ENCODE results near the gene S100A8. TPM values are rescaled to one million over a fixed set of nuclear protein-coding genes. Genes with fewer than 3 reads are reported as not detected.
A peak's percentile ranks its signal among the peaks of the same experiment; 100 is the strongest.
"Not testable (repeated sequence)": the region's sequence is repeated elsewhere in the genome, so short reads cannot be mapped to it uniquely, and the experiment has no call there.

The S100A8 gene
- total and polyA plus RNA-seq, 5 experiments from 2014 or later = 1.0 to 12.4 (median 11.6) TPM; not detected in 2

DNA sequence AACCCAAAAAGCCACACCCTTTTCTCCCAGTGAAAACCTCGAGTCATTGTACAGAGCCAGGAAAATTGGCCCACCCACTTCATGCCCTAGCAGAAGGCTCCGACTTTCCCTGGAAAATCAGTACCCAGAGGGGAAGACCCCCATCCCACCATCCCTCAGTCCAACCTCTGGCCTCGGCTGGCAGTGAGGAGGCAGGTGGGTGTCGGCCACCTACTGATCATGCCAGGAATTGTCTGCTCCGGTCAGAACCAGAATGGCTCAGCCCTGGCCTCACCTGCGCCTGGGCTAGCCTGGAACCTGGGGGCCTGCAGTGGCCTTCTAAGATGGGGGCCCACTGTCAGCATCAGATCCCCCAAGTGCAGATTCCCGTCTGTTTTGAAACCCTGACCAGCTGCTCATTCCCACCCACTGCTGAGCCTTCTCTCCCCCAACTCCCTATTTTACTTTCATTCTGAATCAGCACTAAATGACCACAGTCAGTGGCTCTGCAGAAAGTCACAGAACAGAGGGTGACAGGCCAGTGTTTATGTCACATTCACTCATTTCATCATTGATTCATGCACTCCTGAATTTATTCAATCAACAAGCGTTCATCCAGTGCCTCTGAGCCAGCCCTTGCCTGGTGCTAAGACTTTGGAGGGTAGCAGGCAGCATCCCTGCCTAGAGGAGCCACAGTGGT, 36.2 kb downstream of the S100A8 start:
- Mint-ChIP-seq H3K36me3 (no peaks in the 10 kb centered on the region), H3K4me1 (peaks cover 15 to 24% (median 21%) of the 10 kb centered on the region in 4 donors), H3K27me3 (peaks cover 0 to 12% (median 5%) of the 10 kb centered on the region in 5 donors), H3K27ac (peak overlapping the region in 1 of 10 donors; percentile 59), H3K9me3 (no peaks in the 10 kb centered on the region), H3K4me3 (no peak overlapping the region)
- ATAC-seq = no peak
- POLR2A ChIA-PET = no interaction called here
- no peak for DNase-seq

DNA sequence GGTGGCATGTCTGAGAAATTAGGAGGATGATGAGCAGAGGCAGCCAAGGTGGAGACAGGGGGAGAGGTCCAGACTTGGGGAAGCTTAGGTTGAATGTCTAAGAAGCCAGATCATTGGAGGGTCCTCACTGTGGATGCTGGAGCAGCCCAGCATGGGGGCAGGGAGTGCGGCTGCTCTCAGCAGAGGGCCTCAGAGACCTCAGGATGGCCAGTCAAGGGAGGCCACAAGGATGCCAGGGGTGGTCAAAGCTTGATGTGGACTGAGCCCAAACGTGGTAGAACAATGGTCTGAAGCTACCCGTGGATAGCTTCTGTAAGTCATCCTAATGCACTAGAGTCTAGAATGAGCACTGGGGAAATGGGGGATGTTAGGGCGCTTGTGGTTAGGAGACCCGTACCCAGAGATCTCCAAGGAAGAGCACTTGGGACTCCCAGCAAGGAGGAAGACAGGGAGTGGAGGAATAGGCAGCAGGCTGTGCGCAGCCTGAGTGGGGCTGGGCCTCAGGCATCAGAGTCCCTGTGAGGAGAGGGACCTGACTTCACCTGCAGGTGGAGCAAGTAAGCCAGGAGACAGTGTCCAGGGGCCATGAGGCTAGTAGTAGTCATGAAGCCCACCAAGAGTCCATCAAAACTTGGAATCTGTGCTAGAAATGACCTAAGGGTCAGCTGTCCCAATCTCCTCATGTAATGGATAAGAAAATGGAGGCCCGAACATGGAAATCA, 37.5 kb downstream of the S100A8 start:
- peaks cover 0 to 21% (median 15%) of the 10 kb centered on the region in 5 donors for H3K27me3 Mint-ChIP-seq
- no peaks in the 10 kb centered on the region for H3K9me3 Mint-ChIP-seq
- H3K27ac Mint-ChIP-seq = no peak overlapping the region
- no peak overlapping the region for H3K4me3 Mint-ChIP-seq
- ATAC-seq (no peak), DNase-seq (no peak)
- POLR2A ChIA-PET = no interaction called here
- no peaks in the 10 kb centered on the region for H3K36me3 Mint-ChIP-seq
- H3K4me1 Mint-ChIP-seq = peaks cover 14 to 22% (median 19%) of the 10 kb centered on the region in 4 donors

GRCh38 chr1:153352523-153352922, 38.4 kb downstream of the S100A8 start:
- peak; percentile 70 to 73 for ATAC-seq
- POLR2A ChIA-PET = no interaction called here
- H3K36me3 Mint-ChIP-seq = no peaks in the 10 kb centered on the region
- no peak overlapping the region for H3K4me3 Mint-ChIP-seq
- no peak overlapping the region for H3K27ac Mint-ChIP-seq
- peak; percentile 41 to 78 (median 54) for DNase-seq
- peaks cover 7 to 13% (median 11%) of the 10 kb centered on the region in 4 donors for H3K4me1 Mint-ChIP-seq
- H3K27me3 Mint-ChIP-seq = peaks cover 0 to 26% (median 19%) of the 10 kb centered on the region in 5 donors
- no peaks in the 10 kb centered on the region for H3K9me3 Mint-ChIP-seq

GRCh38 chr1:153350321-153350957, 40.4 kb downstream of the S100A8 start:
- Mint-ChIP-seq H3K27ac (no peak overlapping the region), H3K36me3 (no peaks in the 10 kb centered on the region), H3K27me3 (peaks cover 0 to 27% (median 20%) of the 10 kb centered on the region in 5 donors), H3K9me3 (no peaks in the 10 kb centered on the region), H3K4me3 (no peak overlapping the region), H3K4me1 (peaks cover 13 to 15% (median 14%) of the 10 kb centered on the region in 4 donors)
- POLR2A ChIA-PET = no interaction called here
- DNase-seq = no peak
- ATAC-seq = no peak

DNA sequence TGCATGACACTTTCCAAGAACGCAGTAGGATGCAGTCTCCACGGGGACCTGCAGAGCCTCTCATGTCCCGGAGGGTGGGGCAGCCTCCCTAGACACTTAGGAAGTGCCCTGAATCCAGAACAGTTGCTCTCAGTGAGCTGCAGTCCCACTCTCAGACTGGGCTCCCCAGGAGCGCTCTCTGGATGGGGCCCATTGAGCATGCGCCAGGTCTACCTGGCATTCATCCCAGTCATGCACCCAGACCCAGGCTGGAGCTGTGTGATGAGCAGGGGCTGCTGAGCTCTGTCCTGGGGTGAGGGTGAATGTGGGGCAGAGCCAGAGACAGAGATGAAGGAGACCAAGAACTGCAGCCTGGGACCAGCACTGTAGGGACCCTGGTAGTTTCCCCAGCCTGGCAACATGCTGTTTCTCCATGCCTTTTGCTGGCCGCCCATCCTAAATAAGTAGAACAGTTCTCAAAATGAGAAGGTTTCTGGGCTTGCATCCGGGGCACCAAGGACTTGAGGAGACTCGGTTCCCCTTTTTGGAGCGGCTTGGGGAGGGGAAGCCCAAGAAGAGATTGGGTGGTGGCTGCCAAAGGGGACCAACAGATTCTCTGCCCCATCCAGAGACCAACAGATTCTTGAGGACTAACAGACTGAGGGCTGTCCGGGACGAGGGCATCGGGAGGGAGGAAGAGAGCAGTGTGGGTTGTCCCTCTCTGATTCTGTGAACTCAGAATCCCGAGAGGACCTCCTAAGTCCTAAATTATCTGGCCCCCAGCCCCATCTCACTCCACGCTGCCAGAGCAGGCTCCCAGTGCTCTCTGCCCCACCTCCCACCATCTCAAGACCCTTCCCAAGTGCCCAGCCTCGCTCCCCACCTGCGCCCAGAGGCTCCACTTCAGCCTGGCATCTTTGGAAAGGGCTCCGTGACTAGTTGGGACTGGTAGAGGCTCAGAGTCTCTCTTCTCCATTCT, 41.2 kb downstream of the S100A8 start:
- no peak for DNase-seq
- peaks cover 0 to 30% (median 22%) of the 10 kb centered on the region in 5 donors for H3K27me3 Mint-ChIP-seq

GRCh38 chr1:153348511-153349362, 42.1 kb downstream of the S100A8 start, which contains the start of gene PGLYRP4:
PGLYRP4 (minus strand) TSS chr1:153348841; CDS start chr1:153347932, 909 bp downstream.
- H3K27me3 Mint-ChIP-seq = peaks cover 0 to 35% (median 30%) of the 10 kb centered on the region in 5 donors
- no peak for DNase-seq

More for the DNA sequence above, 41.2 kb downstream of the S100A8 start:
- Mint-ChIP-seq H3K36me3 (no peaks in the 10 kb centered on the region), H3K4me3 (no peak overlapping the region), H3K4me1 (peaks cover 16 to 23% (median 21%) of the 10 kb centered on the region in 4 donors), H3K27ac (no peak overlapping the region), H3K9me3 (no peaks in the 10 kb centered on the region)
- ATAC-seq = no peak
- POLR2A ChIA-PET = no interaction called here

GRCh38 chr1:153347856-153348255, 43.0 kb downstream of the S100A8 start:
- peak overlapping the region in 1 of 10 donors; percentile 50 for H3K27ac Mint-ChIP-seq
- H3K9me3 Mint-ChIP-seq = no peaks in the 10 kb centered on the region
- no peak overlapping the region for H3K4me3 Mint-ChIP-seq
- no peak for ATAC-seq
- POLR2A ChIA-PET = no interaction called here
- DNase-seq = no peak
- no peaks in the 10 kb centered on the region for H3K36me3 Mint-ChIP-seq
- peaks cover 26 to 39% (median 33%) of the 10 kb centered on the region in 4 donors for H3K4me1 Mint-ChIP-seq
- peaks cover 0 to 38% (median 33%) of the 10 kb centered on the region in 5 donors for H3K27me3 Mint-ChIP-seq

More at GRCh38 chr1:153348511-153349362, 42.1 kb downstream of the S100A8 start, which contains the start of gene PGLYRP4:
- Mint-ChIP-seq H3K4me3 (no peak within 1 kb of the TSS), H3K9me3 (no peaks in the 10 kb centered on the region), H3K36me3 (no peaks in the 10 kb centered on the region), H3K27ac (peak within 1 kb of the TSS in 1 of 10 donors; percentile 50), H3K4me1 (peaks cover 21 to 32% (median 29%) of the 10 kb centered on the region in 4 donors)
- ATAC-seq = no peak
- POLR2A ChIA-PET = no interaction called here

DNA sequence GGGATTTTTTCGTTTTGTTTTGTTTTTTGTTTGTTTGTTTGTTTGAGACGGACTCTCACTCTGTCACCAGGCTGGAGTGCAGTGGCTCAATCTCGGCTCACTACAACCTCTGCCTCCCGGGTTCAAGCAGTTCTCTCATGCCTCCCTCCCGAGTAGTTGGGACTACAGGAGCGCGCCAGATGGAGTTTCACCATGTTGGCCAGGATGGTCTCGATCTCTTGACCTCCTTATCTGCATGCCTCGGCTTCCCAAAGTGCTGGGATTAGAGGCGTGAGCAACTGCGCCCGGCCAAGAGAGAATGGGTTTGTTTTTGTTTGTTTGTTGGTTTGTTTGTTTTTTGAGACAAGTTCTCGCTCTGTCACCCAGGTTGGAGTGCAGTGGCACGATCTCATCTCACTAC, 43.8 kb downstream of the S100A8 start:
- H3K27ac Mint-ChIP-seq, H3K9me3 Mint-ChIP-seq, DNase-seq, ATAC-seq, POLR2A ChIA-PET, H3K36me3 Mint-ChIP-seq: not testable (repeated sequence)
- Mint-ChIP-seq H3K4me1 (peaks cover 27 to 39% (median 33%) of the 10 kb centered on the region in 4 donors), H3K27me3 (peaks cover 5 to 47% (median 38%) of the 10 kb centered on the region in 5 donors), H3K4me3 (peak overlapping the region in 1 of 10 donors; percentile 59)

DNA sequence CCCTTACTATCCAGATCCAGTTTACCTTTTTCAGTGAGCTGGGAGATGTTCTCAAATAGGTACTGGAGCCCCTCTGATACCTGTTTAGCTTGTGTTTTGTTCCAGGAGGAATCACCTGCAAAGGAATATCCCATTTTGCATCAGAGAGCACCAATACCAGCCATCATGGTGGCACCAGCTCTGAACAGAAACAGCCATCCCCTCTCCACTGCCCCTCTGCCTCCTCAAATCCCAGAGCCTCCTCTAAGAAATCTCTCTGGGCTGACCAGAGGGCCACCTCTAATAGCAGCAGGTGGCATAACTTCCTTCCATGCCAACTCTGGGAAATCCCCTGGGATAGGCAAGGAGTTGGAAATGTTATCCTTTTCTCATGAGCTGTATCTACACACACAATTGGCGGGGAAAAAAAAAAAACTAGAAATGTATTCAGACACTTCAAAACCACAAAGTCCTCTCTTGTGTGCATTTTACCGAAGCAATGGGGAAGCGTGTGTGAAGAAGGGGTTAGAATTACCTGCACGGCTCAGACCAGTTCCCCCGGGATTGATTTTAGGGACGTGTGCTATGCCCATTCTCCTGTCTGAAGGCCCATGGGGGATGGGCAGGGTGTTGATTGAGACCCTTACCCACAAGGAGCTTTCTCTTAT, 44.7 kb downstream of the S100A8 start:
- peak overlapping the region; percentile 20 to 78 (median 60) for H3K4me3 Mint-ChIP-seq
- H3K4me1 Mint-ChIP-seq = peaks cover 27 to 39% (median 33%) of the 10 kb centered on the region in 4 donors
- peak overlapping the region in 3 of 10 donors; percentile 33 to 55 (median 38) for H3K27ac Mint-ChIP-seq
- H3K9me3 Mint-ChIP-seq = no peaks in the 10 kb centered on the region
- POLR2A ChIA-PET = no interaction called here
- H3K27me3 Mint-ChIP-seq = peaks cover 5 to 48% (median 37%) of the 10 kb centered on the region in 5 donors
- H3K36me3 Mint-ChIP-seq = no peaks in the 10 kb centered on the region
- ATAC-seq (peak in 1 of 2 donors; percentile 44), DNase-seq (no peak)

- Mint-ChIP-seq H3K4me1 (peaks cover 30 to 45% (median 37%) of the 10 kb centered on the region in 4 donors), H3K4me3 (peak overlapping the region; percentile 20 to 78 (median 60)), H3K27ac (peak overlapping the region in 3 of 10 donors; percentile 4 to 75 (median 23)), H3K36me3 (no peaks in the 10 kb centered on the region), H3K9me3 (no peaks in the 10 kb centered on the region), H3K27me3 (peaks cover 5 to 48% (median 35%) of the 10 kb centered on the region in 5 donors)
- DNase-seq = peak in 1 of 10 donors; percentile 37
- POLR2A ChIA-PET = no interaction called here
- peak; percentile 53 to 79 for ATAC-seq
Measured at GRCh38 chr1:153345187-153346076, 45.4 kb downstream of the S100A8 start.
